HG03039 (cell line): ENCODE measurements around the gene ELN.
"Not testable (repeated sequence)": the region's sequence is repeated elsewhere in the genome, so short reads cannot be mapped to it uniquely, and the experiment has no call there.

Source experiments
- ATAC-seq: cut with Tn5 transposase; IDR thresholded peaks from one replicate; pipeline ENCODE4 v1.9.1; 2021; ENCODE audit warnings: mild to moderate bottlenecking, moderate library complexity; ENCODE audit not compliant: unreplicated experiment

The ELN gene

GRCh38 chr7:74040791-74041520, 13.0 kb downstream of the ELN start:
- ATAC-seq = no peak

GRCh38 chr7:74042746-74043522, 15.0 kb downstream of the ELN start:
- no peak for ATAC-seq

- no peak for ATAC-seq
These were observed 15.6 kb downstream of the ELN start for GRCh38 chr7:74043523-74043951.

- no peak for ATAC-seq
These were observed 16.7 kb downstream of the ELN start for GRCh38 chr7:74044366-74045350.

- not testable (repeated sequence) for ATAC-seq
These were observed 18.6 kb downstream of the ELN start for GRCh38 chr7:74046581-74046980.

GRCh38 chr7:74047804-74048380, 19.9 kb downstream of the ELN start:
- ATAC-seq = no peak

- ATAC-seq = no peak
These were observed 21.1 kb downstream of the ELN start for GRCh38 chr7:74048999-74049599.

- no peak for ATAC-seq
These were observed 22.2 kb downstream of the ELN start for GRCh38 chr7:74049997-74050798.

GRCh38 chr7:74051193-74051592, 23.2 kb downstream of the ELN start:
- no peak for ATAC-seq

- no peak for ATAC-seq
These were observed 23.8 kb downstream of the ELN start for GRCh38 chr7:74051629-74052410.

GRCh38 chr7:74052628-74053027, 24.7 kb downstream of the ELN start:
- ATAC-seq = no peak

GRCh38 chr7:74053589-74054186, 25.7 kb downstream of the ELN start:
- ATAC-seq = no peak

GRCh38 chr7:74056096-74056915, 28.3 kb downstream of the ELN start:
- ATAC-seq = no peak

- ATAC-seq = no peak
These were observed 29.4 kb downstream of the ELN start for GRCh38 chr7:74057216-74057925.

GRCh38 chr7:74057987-74058386, 30.0 kb downstream of the ELN start:
- no peak for ATAC-seq

GRCh38 chr7:74058486-74058885, 30.5 kb downstream of the ELN start:
- no peak for ATAC-seq

GRCh38 chr7:74059037-74059436, 31.1 kb downstream of the ELN start:
- no peak for ATAC-seq
